ENCODE results near the gene DDHD1. TPM values are rescaled to one million over a fixed set of nuclear protein-coding genes. Genes with fewer than 3 reads are reported as not detected.
"Not testable (repeated sequence)": the region's sequence is repeated elsewhere in the genome, so short reads cannot be mapped to it uniquely, and the experiment has no call there.

The DDHD1 gene
- total and polyA plus RNA-seq, 2 experiments from 2014 or later = 6.2 to 18.8 TPM

GRCh38 chr14:53090853-53091252, 62.3 kb downstream of the DDHD1 start:
- WGBS (ENCODE audit: low lambda C conversion rate, missing lambda C conversion rate) = 97% methylated on average over 2 of the region's 2 CpGs
- H3K4me2 ChIP-seq = no peak overlapping the region
- TF ChIP-seq EZH2 (IDR thresholded peaks at IDR 0.05; ENCODE audit: borderline replicate concordance) (no peak), EZH2phosphoT487 (IDR thresholded peaks at IDR 0.05; ENCODE audit: low read depth, severe bottlenecking, unreplicated experiment) (no peak), CTCF (IDR thresholded peaks at IDR 0.05; ENCODE audit: poor library complexity) (no peak)

GRCh38 chr14:53084954-53085353, 68.2 kb downstream of the DDHD1 start:
- not testable (repeated sequence) for H3K4me2 ChIP-seq; H3K36me3 ChIP-seq (replicated peaks; ENCODE audit: insufficient read depth, low read depth); H3K27me3 ChIP-seq; H3K9me3 ChIP-seq (ENCODE audit: low read depth); DNase-seq (ENCODE audit: low spot score); H4K20me1 ChIP-seq (ENCODE audit: insufficient read depth, poor library complexity, severe bottlenecking); H3K79me2 ChIP-seq; H3K4me3 ChIP-seq; H3K27ac ChIP-seq; H2AFZ ChIP-seq; H3K4me1 ChIP-seq (ENCODE audit: insufficient read depth); H3K9me2 ChIP-seq (replicated peaks; ENCODE audit: insufficient read depth)
- 98% methylated on average over 7 of the region's 7 CpGs for WGBS (ENCODE audit: low lambda C conversion rate, missing lambda C conversion rate)

More at GRCh38 chr14:53090853-53091252, 62.3 kb downstream of the DDHD1 start:
- Histone ChIP-seq H3K4me3 (no peak overlapping the region), H3K9me3 (ENCODE audit: low read depth) (no peaks in the 10 kb centered on the region), H3K36me3 (replicated peaks; ENCODE audit: insufficient read depth, low read depth) (no peaks in the 10 kb centered on the region), H4K20me1 (ENCODE audit: insufficient read depth, poor library complexity, severe bottlenecking) (no peaks in the 10 kb centered on the region), H3K4me1 (ENCODE audit: insufficient read depth) (no peaks in the 10 kb centered on the region), H3K27me3 (no peaks in the 10 kb centered on the region), H3K79me2 (no peaks in the 10 kb centered on the region), H2AFZ (no peak overlapping the region), H3K27ac (no peak overlapping the region), H3K9me2 (replicated peaks; ENCODE audit: insufficient read depth) (no peaks in the 10 kb centered on the region)
- DNase-seq (ENCODE audit: low spot score) = no peak

GRCh38 chr14:53064475-53064874, 88.6 kb downstream of the DDHD1 start:
- WGBS (ENCODE audit: low lambda C conversion rate, missing lambda C conversion rate) = 42% methylated on average over 1 of the region's 1 CpG
- no peak overlapping the region for H3K27ac ChIP-seq

GRCh38 chr14:53062856-53063255, 90.3 kb downstream of the DDHD1 start:
- Histone ChIP-seq H3K9me2 (replicated peaks; ENCODE audit: insufficient read depth) (no peaks in the 10 kb centered on the region), H3K4me2 (no peak overlapping the region)
- no peak for DNase-seq (ENCODE audit: low spot score)

More at GRCh38 chr14:53064475-53064874, 88.6 kb downstream of the DDHD1 start:
- Histone ChIP-seq H3K79me2 (no peaks in the 10 kb centered on the region), H3K4me3 (no peak overlapping the region), H2AFZ (no peak overlapping the region), H3K4me1 (ENCODE audit: insufficient read depth) (no peaks in the 10 kb centered on the region), H4K20me1 (ENCODE audit: insufficient read depth, poor library complexity, severe bottlenecking) (no peaks in the 10 kb centered on the region), H3K9me2 (replicated peaks; ENCODE audit: insufficient read depth) (no peaks in the 10 kb centered on the region), H3K9me3 (ENCODE audit: low read depth) (no peaks in the 10 kb centered on the region), H3K36me3 (replicated peaks; ENCODE audit: insufficient read depth, low read depth) (no peaks in the 10 kb centered on the region), H3K4me2 (no peak overlapping the region), H3K27me3 (no peaks in the 10 kb centered on the region)
- no peak for DNase-seq (ENCODE audit: low spot score)
- TF ChIP-seq EZH2phosphoT487 (IDR thresholded peaks at IDR 0.05; ENCODE audit: low read depth, severe bottlenecking, unreplicated experiment) = no peak
- TF ChIP-seq CTCF (IDR thresholded peaks at IDR 0.05; ENCODE audit: poor library complexity) = no peak
- no peak for TF ChIP-seq EZH2 (IDR thresholded peaks at IDR 0.05; ENCODE audit: borderline replicate concordance)

More at GRCh38 chr14:53062856-53063255, 90.3 kb downstream of the DDHD1 start:
- no peaks in the 10 kb centered on the region for H3K79me2 ChIP-seq
- H3K27me3 ChIP-seq = no peaks in the 10 kb centered on the region
- TF ChIP-seq CTCF (IDR thresholded peaks at IDR 0.05; ENCODE audit: poor library complexity) = no peak
- no peaks in the 10 kb centered on the region for H3K4me1 ChIP-seq (ENCODE audit: insufficient read depth)
- H2AFZ ChIP-seq = no peak overlapping the region
- H3K27ac ChIP-seq = no peak overlapping the region
- no peak overlapping the region for H3K4me3 ChIP-seq
- no peaks in the 10 kb centered on the region for H3K36me3 ChIP-seq (replicated peaks; ENCODE audit: insufficient read depth, low read depth)
- H3K9me3 ChIP-seq (ENCODE audit: low read depth) = no peaks in the 10 kb centered on the region
- 96% methylated on average over 8 of the region's 8 CpGs for WGBS (ENCODE audit: low lambda C conversion rate, missing lambda C conversion rate)
- H4K20me1 ChIP-seq (ENCODE audit: insufficient read depth, poor library complexity, severe bottlenecking) = no peaks in the 10 kb centered on the region
